ENCODE measurements around the gene PXMP2. TPM values are rescaled to one million over a fixed set of nuclear protein-coding genes. Genes with fewer than 3 reads are reported as not detected.

Gene PXMP2
- total RNA-seq, 2 donors from 2014 or later: 25.7 to 107 TPM

DNA sequence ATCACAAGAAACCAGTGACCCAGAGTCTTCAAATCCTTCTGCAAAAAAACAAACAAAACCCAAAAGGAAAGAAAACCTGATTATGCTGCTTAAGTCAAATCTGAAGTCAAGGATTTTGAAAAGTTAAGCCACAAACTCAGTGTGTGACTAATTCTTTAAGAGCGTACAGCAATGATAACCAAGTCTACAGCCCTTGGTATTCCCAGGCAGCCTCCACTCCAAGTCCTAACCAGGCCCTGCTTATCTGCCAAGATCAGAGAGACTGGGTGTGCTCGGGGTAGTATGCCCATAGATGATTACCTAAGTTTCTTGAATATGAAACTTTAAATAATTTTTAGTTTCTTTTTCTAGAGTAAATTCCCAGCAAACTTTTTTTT is 36.4 kb downstream of the PXMP2 start:
- no peak for TF ChIP-seq POLR2A (IDR thresholded peaks at IDR 0.05)
- TF ChIP-seq, protein P1, sequence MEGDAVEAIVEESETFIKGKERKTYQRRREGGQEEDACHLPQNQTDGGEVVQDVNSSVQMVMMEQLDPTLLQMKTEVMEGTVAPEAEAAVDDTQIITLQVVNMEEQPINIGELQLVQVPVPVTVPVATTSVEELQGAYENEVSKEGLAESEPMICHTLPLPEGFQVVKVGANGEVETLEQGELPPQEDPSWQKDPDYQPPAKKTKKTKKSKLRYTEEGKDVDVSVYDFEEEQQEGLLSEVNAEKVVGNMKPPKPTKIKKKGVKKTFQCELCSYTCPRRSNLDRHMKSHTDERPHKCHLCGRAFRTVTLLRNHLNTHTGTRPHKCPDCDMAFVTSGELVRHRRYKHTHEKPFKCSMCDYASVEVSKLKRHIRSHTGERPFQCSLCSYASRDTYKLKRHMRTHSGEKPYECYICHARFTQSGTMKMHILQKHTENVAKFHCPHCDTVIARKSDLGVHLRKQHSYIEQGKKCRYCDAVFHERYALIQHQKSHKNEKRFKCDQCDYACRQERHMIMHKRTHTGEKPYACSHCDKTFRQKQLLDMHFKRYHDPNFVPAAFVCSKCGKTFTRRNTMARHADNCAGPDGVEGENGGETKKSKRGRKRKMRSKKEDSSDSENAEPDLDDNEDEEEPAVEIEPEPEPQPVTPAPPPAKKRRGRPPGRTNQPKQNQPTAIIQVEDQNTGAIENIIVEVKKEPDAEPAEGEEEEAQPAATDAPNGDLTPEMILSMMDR (IDR thresholded peaks at IDR 0.05): no peak
- TF ChIP-seq POLR2AphosphoS5 (IDR thresholded peaks at IDR 0.05): no peak
- H3K4me1 ChIP-seq (replicated peaks): no peaks in the 10 kb centered on the region
- intact Hi-C loops (cut with DNase I): no loop called here
- no peak overlapping the region for H3K4me3 ChIP-seq
- no peaks in the 10 kb centered on the region for H3K27me3 ChIP-seq (replicated peaks; ENCODE audit: insufficient read depth)
- H3K36me3 ChIP-seq: peaks cover 9 to 43% of the 10 kb centered on the region in 2 donors
- no peak for DNase-seq (ENCODE audit: low spot score)
- WGBS: 94% methylated on average over 2 of the region's 2 CpGs
- no peaks in the 10 kb centered on the region for H3K9me3 ChIP-seq
- H3K27ac ChIP-seq: no peak overlapping the region

DNA sequence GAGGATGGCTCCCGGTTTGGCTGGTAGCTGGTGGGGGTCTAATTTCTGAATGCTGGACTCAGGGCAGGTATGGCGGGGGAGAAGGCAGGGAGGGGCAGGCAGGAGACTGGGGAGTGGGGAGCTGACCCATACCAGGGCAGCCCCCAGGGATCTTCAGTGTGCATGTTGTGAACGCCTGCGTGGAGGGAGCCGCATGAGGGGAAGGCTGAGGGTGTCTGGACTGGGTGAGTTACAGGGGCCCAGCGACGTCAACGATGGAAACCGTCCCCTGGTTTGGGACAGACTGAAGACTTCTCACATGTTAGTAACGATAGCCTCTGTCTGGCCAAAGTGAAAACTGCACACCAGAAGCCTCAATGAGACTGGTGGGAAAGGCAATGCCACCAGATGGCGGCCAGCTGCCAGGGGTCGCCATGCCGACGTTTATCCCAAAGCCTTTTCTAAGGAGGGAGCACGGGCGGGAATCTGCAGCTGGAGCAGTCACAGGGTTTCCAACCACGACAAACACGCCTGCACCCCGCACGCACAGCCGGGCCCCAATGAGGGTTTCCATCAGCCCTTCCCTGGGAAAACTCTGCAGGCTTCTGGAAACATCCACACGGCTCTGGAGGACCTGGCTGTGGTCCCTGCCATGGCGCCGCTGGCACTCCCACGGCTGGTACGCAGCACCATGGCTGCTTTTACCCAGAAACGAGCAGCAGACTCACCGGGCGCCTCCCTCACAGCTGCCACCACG is 37.3 kb downstream of the PXMP2 start:
- no peaks in the 10 kb centered on the region for H3K4me1 ChIP-seq (replicated peaks)
- H3K36me3 ChIP-seq: peaks cover 9 to 37% of the 10 kb centered on the region in 2 donors
- 90% methylated on average over 30 of the region's 30 CpGs for WGBS
- intact Hi-C loops (cut with DNase I): no loop called here
- no peaks in the 10 kb centered on the region for H3K27me3 ChIP-seq (replicated peaks; ENCODE audit: insufficient read depth)
- no peaks in the 10 kb centered on the region for H3K9me3 ChIP-seq
- TF ChIP-seq, protein P1 (IDR thresholded peaks at IDR 0.05): no peak
- no peak for TF ChIP-seq POLR2AphosphoS5 (IDR thresholded peaks at IDR 0.05)
- no peak for TF ChIP-seq POLR2A (IDR thresholded peaks at IDR 0.05)
- no peak overlapping the region for H3K4me3 ChIP-seq
- no peak for DNase-seq (ENCODE audit: low spot score)
- no peak overlapping the region for H3K27ac ChIP-seq

DNA sequence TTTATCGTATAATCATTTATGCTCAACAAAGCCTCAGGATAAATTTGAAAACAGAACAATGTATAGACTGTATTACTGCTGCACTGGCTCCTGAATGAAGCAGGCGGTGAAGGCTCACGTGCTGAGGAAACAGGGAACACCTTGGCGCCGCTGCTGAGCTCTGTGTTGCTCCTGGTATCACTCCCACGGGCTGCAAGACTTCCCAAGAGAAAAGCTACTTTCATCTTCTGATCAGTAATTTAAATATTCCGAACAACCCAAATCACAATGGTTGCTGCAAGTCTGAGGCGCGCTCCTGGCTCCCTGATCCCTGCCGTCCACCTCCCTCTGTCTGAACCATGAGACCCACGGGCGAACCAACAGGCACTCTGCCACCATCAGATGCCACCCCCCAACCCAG is 39.0 kb downstream of the PXMP2 start:
- 95% methylated on average over 12 of the region's 12 CpGs for WGBS
- H3K27ac ChIP-seq: no peak overlapping the region
- intact Hi-C loops (cut with DNase I): no loop called here
- H3K9me3 ChIP-seq: no peaks in the 10 kb centered on the region
- DNase-seq (ENCODE audit: low spot score): no peak
- H3K4me1 ChIP-seq (replicated peaks): no peaks in the 10 kb centered on the region
- no peak overlapping the region for H3K4me3 ChIP-seq
- no peaks in the 10 kb centered on the region for H3K27me3 ChIP-seq (replicated peaks; ENCODE audit: insufficient read depth)
- H3K36me3 ChIP-seq: peaks cover 12 to 30% of the 10 kb centered on the region in 2 donors
- TF ChIP-seq POLR2AphosphoS5 (IDR thresholded peaks at IDR 0.05) (no peak), POLR2A (IDR thresholded peaks at IDR 0.05) (no peak)
- TF ChIP-seq, protein P1 (IDR thresholded peaks at IDR 0.05): no peak

DNA sequence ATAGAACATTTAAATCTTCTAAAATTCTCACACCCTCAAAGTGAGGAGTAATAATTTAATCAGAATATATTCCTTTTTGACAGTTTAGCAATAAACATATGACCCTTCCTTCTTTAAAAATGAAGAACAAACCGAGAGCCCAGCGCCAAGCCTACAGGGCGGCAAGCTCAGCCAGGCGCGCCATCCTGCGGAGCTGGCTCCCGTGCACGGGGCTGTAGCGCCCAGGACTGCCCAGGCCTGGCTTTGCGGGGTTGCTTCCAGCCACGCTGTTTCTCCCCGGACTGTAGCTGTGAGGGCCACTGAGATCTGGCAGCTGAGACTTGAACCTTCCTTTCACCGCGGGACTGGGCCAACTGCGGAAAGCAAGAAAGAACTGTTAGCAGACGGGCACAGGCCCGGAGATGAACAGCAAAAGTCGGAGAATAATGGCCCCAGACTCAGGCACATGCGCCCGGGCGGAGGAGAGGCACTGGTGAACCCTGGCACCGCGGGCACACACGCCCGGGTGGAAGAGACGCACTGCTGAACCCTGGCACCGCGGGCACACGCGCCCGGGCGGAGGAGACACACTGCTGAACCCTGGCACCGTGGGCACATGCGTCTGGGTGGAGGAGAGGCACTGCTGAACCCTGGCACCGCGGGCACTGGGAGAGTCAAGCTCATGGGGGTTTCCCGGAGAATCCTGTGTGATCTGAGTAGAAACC is 39.9 kb downstream of the PXMP2 start:
- intact Hi-C loops (cut with DNase I): no loop called here
- Histone ChIP-seq H3K4me3 (no peak overlapping the region), H3K4me1 (replicated peaks) (no peaks in the 10 kb centered on the region), H3K9me3 (no peaks in the 10 kb centered on the region), H3K36me3 (peaks cover 12 to 35% of the 10 kb centered on the region in 2 donors), H3K27ac (no peak overlapping the region), H3K27me3 (replicated peaks; ENCODE audit: insufficient read depth) (no peaks in the 10 kb centered on the region)
- TF ChIP-seq POLR2AphosphoS5 (IDR thresholded peaks at IDR 0.05) (no peak), POLR2A (IDR thresholded peaks at IDR 0.05) (no peak)
- TF ChIP-seq, protein P1 (IDR thresholded peaks at IDR 0.05): no peak
- no peak for DNase-seq (ENCODE audit: low spot score)
- 94% methylated on average over 37 of the region's 37 CpGs for WGBS
